ENCODE measurements around the gene APBB1IP.
A peak's percentile ranks its signal among the peaks of the same experiment; 100 is the strongest.

The APBB1IP gene

DNA sequence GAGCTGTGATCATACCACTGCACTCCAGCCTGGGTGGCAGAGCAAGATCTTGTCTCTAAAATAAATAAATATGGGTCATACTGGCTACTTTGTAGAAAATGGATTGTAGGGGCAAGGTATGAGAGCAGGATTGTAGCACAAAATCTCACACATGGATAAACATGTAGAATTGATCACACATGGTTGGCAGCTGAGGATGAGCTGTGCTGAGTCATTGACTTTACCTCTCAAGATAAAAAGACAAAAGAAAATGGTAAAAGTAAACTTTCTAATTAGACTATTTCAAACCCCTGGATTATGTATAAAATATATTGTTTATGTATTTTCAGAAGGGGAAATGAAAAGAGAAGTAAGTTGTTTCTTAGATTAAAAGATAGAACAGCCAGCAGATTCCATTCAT lies 69.3 kb downstream of the APBB1IP start:
- DNase-seq (ENCODE audit: low spot score): no peak

- no peak for DNase-seq (ENCODE audit: low spot score)
Measured at GRCh38 chr10:26508016-26508415, 69.9 kb downstream of the APBB1IP start.

DNA sequence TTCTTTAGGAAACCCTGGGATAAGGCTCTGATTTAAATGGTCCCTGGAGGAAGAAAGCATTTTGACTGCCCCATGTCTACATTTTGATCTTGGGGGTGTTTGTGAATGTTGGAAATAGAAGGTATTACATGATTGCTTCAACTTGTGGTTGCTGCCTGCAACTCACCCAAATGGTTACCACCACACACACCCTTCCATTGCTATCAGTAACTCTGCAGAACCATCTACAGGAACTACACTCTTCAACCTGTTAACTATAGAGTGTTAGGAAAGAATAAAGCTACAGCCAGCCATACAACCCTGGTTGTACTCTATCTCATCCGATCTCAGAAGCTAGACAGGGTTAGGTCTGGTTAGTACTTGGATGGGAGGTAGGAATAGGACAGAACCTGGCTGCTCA lies 71.2 kb downstream of the APBB1IP start:
- DNase-seq (ENCODE audit: low spot score): no peak

- DNase-seq (ENCODE audit: low spot score): no peak
Measured at GRCh38 chr10:26513101-26513500, 75.0 kb downstream of the APBB1IP start.

GRCh38 chr10:26516540-26517101 lies 78.5 kb downstream of the APBB1IP start:
- no peak for DNase-seq (ENCODE audit: low spot score)

DNA sequence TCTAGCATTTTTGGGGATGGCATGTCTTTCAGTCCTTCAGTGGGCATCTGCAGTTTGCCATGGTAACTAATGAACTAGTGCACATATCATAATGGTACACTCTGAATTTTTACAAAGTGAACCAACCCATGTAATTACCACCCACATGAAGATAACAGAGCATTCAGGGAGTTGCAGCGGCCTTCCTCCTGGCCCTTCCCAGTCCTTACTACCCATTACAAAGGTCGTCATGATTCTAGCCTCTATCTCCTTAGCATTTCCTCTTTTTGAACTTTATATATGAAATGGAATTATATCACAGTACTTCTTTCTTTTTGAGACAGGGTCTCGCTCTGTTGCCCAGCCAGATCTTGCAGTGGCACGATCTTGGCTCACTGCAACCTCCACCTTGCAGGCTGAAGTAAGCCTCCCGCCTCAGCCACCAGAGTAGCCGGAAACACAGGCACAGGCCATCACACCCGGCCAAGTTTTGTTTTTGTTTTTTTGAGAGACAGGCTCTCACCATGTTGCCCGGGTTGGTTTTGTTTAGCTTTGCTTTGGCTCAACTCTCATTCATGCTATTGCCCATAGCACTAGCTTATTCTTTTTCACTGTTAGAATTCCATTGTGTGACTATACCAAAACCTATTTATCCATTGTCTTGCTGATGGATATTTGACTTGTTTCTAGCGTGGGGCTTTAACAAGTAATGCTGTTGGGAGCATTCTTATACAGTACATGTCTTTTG lies 79.2 kb downstream of the APBB1IP start:
- no peak for DNase-seq (ENCODE audit: low spot score)

GRCh38 chr10:26519803-26520202 lies 81.7 kb downstream of the APBB1IP start:
- no peak for DNase-seq (ENCODE audit: low spot score)

GRCh38 chr10:26520575-26520974 lies 82.4 kb downstream of the APBB1IP start:
- no peak for DNase-seq (ENCODE audit: low spot score)

- DNase-seq (ENCODE audit: low spot score): no peak
Measured at GRCh38 chr10:26524161-26524896, 86.2 kb downstream of the APBB1IP start.

GRCh38 chr10:26525586-26525985 lies 87.4 kb downstream of the APBB1IP start:
- no peak for DNase-seq (ENCODE audit: low spot score)

DNA sequence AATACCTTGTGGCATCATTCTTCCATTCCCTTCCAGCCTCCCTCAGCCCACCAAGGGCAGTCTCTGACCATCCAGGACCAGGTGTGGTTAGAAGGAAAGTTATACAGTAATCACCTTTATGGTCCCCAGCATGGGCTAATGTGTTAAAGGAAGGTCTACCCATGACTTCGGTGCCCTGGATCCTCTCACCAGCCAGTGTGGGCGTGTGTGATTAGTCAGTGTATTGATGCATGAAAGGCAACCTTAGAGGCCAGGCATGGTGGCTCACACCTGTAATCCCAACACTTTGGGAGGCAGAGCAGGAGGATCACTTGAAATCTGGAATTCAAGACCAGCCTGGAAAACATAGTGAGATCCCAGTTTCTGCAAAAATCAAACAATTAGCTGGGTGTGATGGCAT lies 88.9 kb downstream of the APBB1IP start:
- DNase-seq (ENCODE audit: low spot score): no peak

DNA sequence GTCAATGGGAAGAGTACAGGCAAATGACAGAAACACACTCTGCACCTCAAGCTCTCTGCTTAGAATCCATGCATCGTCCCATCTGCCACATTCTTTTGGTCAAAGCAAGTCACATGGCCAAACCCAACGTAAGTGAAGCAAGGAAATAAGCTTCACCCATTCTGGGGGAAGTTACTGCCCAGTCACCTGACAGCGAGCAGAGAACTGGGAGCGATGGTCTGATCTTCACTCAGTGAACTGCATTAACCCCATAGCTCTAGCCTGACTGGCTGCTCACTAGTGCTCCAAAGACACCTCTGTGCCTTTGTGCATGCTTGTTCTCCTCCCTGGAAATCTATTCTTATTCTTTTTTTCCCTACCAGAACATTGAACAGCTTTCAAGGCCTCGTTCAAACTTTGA lies 89.9 kb downstream of the APBB1IP start:
- DNase-seq (ENCODE audit: low spot score): no peak

DNA sequence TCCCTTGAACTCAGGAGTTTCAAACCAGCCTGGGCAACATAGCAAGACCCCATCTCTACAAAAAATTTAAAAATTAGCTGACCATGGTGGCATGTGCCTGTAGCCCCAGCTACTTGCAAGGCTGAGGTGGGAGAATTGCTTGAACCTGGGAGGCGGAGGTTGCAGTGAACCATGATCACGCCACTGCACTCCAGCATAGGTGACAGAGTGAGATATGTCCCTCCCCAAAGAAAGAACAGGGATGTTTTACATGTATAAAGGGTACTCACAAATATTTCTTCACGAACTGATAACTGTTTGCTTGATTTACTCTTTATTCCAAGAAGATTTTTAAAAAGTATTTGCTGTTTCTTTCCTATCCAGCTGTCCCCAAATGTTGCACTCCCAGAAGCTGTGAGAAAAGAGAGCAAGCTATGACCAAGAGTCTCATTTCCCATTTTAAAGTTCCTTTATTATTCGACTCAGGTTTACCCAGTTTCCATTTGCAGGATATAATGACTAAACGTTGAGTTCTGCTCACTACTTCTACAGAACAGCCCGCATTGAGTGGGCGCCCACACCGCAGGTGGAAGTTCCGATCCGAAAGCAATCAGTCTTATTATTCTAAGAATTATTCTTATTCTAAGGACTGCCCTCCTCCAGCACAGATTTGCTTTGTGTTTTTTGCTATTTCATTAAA lies 90.7 kb downstream of the APBB1IP start:
- no peak for DNase-seq (ENCODE audit: low spot score)

DNA sequence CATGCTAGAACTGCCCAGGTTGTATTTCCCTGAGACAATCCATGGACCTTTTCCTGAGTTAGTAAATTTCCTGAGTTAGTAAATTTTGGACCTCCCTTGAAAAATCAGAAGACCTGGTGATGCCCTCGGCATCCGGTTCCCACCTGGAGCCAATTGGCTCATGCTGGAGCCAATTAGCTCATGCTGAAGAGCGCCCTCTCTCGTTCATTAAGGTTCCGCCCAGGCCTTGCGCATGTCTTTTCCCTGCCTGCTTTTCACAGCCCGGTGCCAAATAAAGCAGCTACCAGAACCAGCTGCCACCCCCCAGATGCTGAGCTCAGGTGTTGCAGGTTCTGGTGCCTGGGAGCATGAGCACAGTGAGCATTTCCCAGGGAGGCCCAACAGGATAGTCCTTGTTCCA lies 96.2 kb downstream of the APBB1IP start:
- no peak for DNase-seq (ENCODE audit: low spot score)

GRCh38 chr10:26540601-26541000 lies 102.5 kb downstream of the APBB1IP start:
- DNase-seq (ENCODE audit: low spot score): no peak

DNA sequence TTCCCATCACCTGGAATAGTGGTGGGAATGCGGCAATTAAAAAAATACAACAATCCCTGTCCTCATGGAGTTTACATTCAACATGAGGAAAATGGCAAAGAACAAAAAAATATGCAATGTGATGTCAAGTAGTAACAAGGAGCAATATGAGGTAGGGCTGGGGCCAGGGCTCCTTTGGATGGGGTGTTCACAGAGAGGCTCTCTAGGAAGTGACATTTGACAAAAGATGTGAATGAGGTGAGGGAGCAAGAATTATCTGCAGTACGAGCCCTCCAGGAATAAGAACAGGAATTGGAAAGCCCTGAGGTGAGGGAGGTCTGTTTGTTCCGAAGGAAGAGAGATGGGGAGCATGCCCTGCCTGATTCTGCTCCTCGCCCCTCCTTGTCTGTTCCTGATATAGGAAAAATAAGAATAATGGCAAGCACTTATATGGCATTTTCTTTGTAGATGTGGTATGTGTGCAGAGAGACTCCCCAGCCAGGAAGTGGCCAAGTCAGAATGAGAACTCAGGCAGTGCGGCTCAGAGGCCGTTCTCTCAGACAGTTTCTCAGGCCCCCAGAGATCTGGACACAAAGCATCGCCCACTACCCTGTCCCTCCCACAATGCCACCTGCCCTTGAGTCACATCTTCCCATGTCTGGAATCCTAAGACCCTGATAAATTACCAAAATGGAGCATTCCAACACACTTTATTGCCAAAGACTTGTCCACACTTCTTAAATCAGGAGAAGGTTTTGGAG lies 105.6 kb downstream of the APBB1IP start:
- no peak for DNase-seq (ENCODE audit: low spot score)

- DNase-seq (ENCODE audit: low spot score): no peak
Measured at GRCh38 chr10:26544932-26545331, 106.8 kb downstream of the APBB1IP start.

DNA sequence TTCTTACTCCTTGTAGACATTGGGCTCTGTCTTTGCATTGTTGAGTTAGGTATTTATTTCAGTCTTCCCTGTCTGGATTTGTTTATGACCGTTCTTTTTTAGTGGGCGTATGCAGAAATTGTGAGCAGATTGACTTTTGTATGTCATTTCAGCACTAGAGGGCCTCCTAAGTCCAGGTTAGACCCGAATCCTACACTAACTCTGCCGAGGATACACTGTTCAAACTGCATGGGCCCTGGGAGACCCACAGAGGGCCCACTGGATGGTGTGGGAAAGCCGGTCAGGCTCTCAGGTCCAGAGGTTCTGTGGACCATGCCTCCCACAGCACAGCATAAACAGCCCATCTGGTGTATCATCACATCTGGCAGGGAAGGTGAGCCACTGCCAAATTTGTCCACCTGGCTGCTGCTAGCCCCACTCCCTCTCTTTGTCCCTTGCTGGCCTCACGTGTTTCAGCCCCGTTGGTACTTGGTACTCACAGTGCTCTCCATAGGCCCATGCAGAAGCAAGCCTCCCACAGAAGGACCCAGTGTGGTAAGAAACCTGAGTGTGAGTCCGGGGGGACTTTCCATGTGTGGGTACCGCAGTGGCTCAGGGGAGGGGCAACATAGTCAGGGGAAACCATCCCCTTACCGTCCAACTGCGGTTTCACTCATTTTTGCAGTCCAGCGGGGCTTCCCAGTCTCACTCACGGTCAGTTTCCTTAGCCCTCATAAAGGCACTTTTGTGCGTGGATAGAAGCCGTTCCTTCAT lies 112.8 kb downstream of the APBB1IP start:
- peak; percentile 25 for DNase-seq (ENCODE audit: low spot score)

DNA sequence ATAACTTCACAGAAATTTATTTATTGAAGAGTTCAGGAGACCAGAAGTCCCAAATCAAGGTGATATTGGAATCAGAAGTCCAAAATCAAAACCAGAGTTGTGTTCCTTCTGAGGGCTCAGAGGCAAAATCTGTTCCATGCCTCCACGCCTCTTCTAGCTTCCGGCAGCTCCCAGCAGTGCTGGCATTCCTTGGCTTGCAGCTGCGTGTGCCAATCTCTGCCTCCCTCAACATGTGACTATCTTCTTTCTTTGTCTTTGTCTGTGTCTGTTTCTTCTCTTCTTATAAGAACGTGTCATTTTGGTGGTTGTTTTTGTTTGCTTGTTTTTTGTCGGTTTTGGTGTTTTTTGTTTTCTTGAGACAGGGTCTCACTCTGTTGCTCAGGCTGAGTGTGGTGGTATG lies 116.1 kb downstream of the APBB1IP start:
- no peak for DNase-seq (ENCODE audit: low spot score)

GRCh38 chr10:26555719-26556368 lies 117.7 kb downstream of the APBB1IP start:
- no peak for DNase-seq (ENCODE audit: low spot score)

Data from cerebellar cortex (tissue), 1 donor.